Measurements from ENCODE around the gene TGFBR1.

- TF ChIP-seq, protein P1, sequence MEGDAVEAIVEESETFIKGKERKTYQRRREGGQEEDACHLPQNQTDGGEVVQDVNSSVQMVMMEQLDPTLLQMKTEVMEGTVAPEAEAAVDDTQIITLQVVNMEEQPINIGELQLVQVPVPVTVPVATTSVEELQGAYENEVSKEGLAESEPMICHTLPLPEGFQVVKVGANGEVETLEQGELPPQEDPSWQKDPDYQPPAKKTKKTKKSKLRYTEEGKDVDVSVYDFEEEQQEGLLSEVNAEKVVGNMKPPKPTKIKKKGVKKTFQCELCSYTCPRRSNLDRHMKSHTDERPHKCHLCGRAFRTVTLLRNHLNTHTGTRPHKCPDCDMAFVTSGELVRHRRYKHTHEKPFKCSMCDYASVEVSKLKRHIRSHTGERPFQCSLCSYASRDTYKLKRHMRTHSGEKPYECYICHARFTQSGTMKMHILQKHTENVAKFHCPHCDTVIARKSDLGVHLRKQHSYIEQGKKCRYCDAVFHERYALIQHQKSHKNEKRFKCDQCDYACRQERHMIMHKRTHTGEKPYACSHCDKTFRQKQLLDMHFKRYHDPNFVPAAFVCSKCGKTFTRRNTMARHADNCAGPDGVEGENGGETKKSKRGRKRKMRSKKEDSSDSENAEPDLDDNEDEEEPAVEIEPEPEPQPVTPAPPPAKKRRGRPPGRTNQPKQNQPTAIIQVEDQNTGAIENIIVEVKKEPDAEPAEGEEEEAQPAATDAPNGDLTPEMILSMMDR (conservative IDR thresholded peaks at IDR 0.05; ENCODE audit: low read depth, low read length) = no peak
- TF ChIP-seq EZH2phosphoT487 (IDR thresholded peaks at IDR 0.05; ENCODE audit: borderline replicate concordance, low read length) = no peak
Measured at GRCh38 chr9:99069075-99069474, 35.8 kb upstream of the TGFBR1 start.
